Neural progenitor cell (in vitro differentiated cells): Measurements from ENCODE around the gene C6orf120. TPM values are rescaled to one million over a fixed set of nuclear protein-coding genes. Genes with fewer than 3 reads are reported as not detected.

Experiments
- DNase-seq: peaks from one replicate; pipeline ENCODE4 v3.0.0-alpha.2; 2016; ENCODE audit warnings: low spot score
- H2AFZ ChIP-seq: fragments of 200-600 bp; sonication (generic); replicated peaks from 2 replicates; pipeline ENCODE4 v1.6.1; 2016; ENCODE audit warnings: antibody characterized with exemption
- H3F3A ChIP-seq: fragments of 200-600 bp; sonication (generic); 2 replicates; pipeline ENCODE4 v1.6.1; 2016; ENCODE audit warnings: antibody characterized with exemption, low read depth
- H3K27ac ChIP-seq: fragments of 200-600 bp; sonication (generic); 2 replicates; pipeline ENCODE4 v1.5.1; 2016; ENCODE audit warnings: mild to moderate bottlenecking
- H3K27me3 ChIP-seq: fragments of 200-600 bp; sonication (generic); 2 replicates; pipeline ENCODE4 v1.6.1; 2016; ENCODE audit warnings: mild to moderate bottlenecking, moderate library complexity
- H3K36me3 ChIP-seq: fragments of 200-600 bp; sonication (generic); 2 replicates; pipeline ENCODE4 v1.5.1; 2016
- H3K4me1 ChIP-seq: fragments of 200-600 bp; sonication (generic); 2 replicates; pipeline ENCODE4 v1.6.1; 2016; ENCODE audit warnings: mixed run types
- H3K4me2 ChIP-seq: fragments of 200-600 bp; sonication (generic); 2 replicates; pipeline ENCODE4 v1.6.1; 2016
- H3K4me3 ChIP-seq: fragments of 200-600 bp; sonication (generic); 2 replicates; pipeline ENCODE4 v1.5.1; 2016
- H3K79me2 ChIP-seq: fragments of 200-600 bp; sonication (generic); 2 replicates; pipeline ENCODE4 v1.6.1; 2016; ENCODE audit warnings: low read depth
- H3K9ac ChIP-seq: fragments of 200-600 bp; sonication (generic); 2 replicates; pipeline ENCODE4 v1.6.1; 2016
- H3K9me3 ChIP-seq: fragments of 200-600 bp; sonication (generic); 2 replicates; pipeline ENCODE4 v1.5.1; 2016; ENCODE audit warnings: low read depth
- H4K20me1 ChIP-seq: fragments of 200-600 bp; sonication (generic); 2 replicates; pipeline ENCODE4 v1.6.1; 2016; ENCODE audit warnings: low read depth
- H3K27ac Mint-ChIP-seq: 3 replicates; pipeline ENCODE4 v1.8.0; 2021; ENCODE audit warnings: mixed read lengths
- H3K27me3 Mint-ChIP-seq: 2 replicates; pipeline ENCODE4 v1.8.0; 2022; ENCODE audit warnings: low read depth, mild to moderate bottlenecking, inconsistent platforms, moderate library complexity, mixed read lengths; ENCODE audit not compliant: insufficient read depth
- H3K36me3 Mint-ChIP-seq: 3 replicates; pipeline ENCODE4 v1.8.0; 2021; ENCODE audit warnings: mixed read lengths
- H3K4me1 Mint-ChIP-seq: 3 replicates; pipeline ENCODE4 v1.8.0; 2021; ENCODE audit warnings: mixed read lengths
- H3K4me3 Mint-ChIP-seq: 3 replicates; pipeline ENCODE4 v1.8.0; 2021; ENCODE audit warnings: mild to moderate bottlenecking, moderate library complexity, mixed read lengths
- H3K9me3 Mint-ChIP-seq: 3 replicates; pipeline ENCODE4 v1.8.0; 2020; ENCODE audit warnings: mixed read lengths
- EZH2 ChIP-seq: fragments of 200-600 bp; sonication (generic); IDR thresholded peaks from 2 replicates; pipeline ENCODE4 v1.6.1; 2017; ENCODE audit warnings: antibody characterized with exemption, mild to moderate bottlenecking, moderate library complexity
- EZH2phosphoT487 ChIP-seq: fragments of 200-600 bp; sonication (generic); IDR thresholded peaks from 2 replicates; pipeline ENCODE4 v1.6.1; 2017; ENCODE audit warnings: antibody characterized with exemption
- total RNA-seq: library from RNA; depleted of rRNA; stranded (reverse); fragments of >200 nt; gene quantifications from 2 replicates; pipeline ENCODE4 v1.2.3, GENCODE V29; 2015; ENCODE audit warnings: low replicate concordance
- TF ChIP-seq, protein P1 (sequence below): fragments of 200-600 bp; sonication (generic); IDR thresholded peaks from 2 replicates; pipeline ENCODE4 v1.5.1; 2017; ENCODE audit warnings: antibody characterized with exemption, mild to moderate bottlenecking

C6orf120 gene
- total RNA-seq, 1 donor from 2014 or later = 38.8 TPM

GRCh38 chr6:169723200-169723909 is 21.4 kb downstream of the C6orf120 start:
- peak overlapping the region; percentile 5 for H3K27ac Mint-ChIP-seq

GRCh38 chr6:169723991-169724493 is 22.1 kb downstream of the C6orf120 start:
- H3F3A ChIP-seq = peaks cover 31% of the 10 kb centered on the region
- TF ChIP-seq, protein P1, sequence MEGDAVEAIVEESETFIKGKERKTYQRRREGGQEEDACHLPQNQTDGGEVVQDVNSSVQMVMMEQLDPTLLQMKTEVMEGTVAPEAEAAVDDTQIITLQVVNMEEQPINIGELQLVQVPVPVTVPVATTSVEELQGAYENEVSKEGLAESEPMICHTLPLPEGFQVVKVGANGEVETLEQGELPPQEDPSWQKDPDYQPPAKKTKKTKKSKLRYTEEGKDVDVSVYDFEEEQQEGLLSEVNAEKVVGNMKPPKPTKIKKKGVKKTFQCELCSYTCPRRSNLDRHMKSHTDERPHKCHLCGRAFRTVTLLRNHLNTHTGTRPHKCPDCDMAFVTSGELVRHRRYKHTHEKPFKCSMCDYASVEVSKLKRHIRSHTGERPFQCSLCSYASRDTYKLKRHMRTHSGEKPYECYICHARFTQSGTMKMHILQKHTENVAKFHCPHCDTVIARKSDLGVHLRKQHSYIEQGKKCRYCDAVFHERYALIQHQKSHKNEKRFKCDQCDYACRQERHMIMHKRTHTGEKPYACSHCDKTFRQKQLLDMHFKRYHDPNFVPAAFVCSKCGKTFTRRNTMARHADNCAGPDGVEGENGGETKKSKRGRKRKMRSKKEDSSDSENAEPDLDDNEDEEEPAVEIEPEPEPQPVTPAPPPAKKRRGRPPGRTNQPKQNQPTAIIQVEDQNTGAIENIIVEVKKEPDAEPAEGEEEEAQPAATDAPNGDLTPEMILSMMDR = no peak
- TF ChIP-seq EZH2 (no peak), EZH2phosphoT487 (no peak)

More at GRCh38 chr6:169723200-169723909, 21.4 kb downstream of the C6orf120 start:
- H3K27me3 ChIP-seq = no peaks in the 10 kb centered on the region
- peak overlapping the region; percentile 3 for H2AFZ ChIP-seq
- peaks cover 31% of the 10 kb centered on the region for H3F3A ChIP-seq
- H3K4me1 ChIP-seq = peaks cover 31% of the 10 kb centered on the region
- Mint-ChIP-seq H3K9me3 (peaks cover 2% of the 10 kb centered on the region), H3K36me3 (no peaks in the 10 kb centered on the region), H3K4me1 (peaks cover 34% of the 10 kb centered on the region), H3K4me3 (peak overlapping the region; percentile 91), H3K27me3 (peaks cover 11% of the 10 kb centered on the region)
- peak overlapping the region; percentile 93 for H3K4me3 ChIP-seq
- H3K36me3 ChIP-seq = no peaks in the 10 kb centered on the region
- H3K9ac ChIP-seq = peak overlapping the region; percentile 66
- peak overlapping the region; percentile 98 for H3K4me2 ChIP-seq
- H3K79me2 ChIP-seq = peaks cover 68% of the 10 kb centered on the region
- H4K20me1 ChIP-seq = peaks cover 52% of the 10 kb centered on the region
- peak overlapping the region; percentile 7 for H3K27ac ChIP-seq
- DNase-seq = peak; percentile 81
- H3K9me3 ChIP-seq = no peaks in the 10 kb centered on the region
- no peak for TF ChIP-seq EZH2

DNA sequence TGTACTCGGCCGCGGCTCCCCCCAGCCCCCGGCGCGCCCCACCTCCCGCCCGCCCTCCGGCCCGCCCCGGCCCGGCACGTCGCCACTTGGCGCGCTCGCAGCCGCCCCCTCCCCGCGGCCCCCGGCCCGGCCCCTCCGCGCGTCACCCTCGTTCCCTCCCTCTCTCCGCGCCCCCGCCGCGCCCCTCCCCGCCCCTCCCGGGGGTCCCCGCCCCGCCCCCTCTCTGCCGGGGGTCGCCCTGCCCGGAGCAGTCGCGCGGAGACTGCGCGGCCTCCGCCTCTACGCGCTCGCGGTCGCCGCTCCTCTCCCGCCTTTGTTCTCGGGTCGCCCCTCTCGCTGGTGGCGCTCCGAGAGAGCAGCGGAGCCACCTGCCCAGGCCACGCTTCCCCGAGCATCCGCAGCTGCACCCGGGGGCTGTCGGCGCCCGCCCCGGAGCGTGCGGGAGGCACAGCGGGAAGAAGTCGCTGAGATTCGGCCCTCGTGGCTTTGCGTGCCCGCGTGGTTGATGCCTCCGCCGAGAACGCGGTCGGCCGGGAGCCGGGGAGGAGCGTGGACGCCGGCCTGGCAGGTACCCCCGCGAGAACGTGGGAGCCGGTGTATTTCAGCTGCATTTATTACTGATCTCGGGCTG is 22.7 kb downstream of the C6orf120 start, which contains the start of gene PHF10:
PHF10 (minus strand) TSS at position 7 of the 631 bp plus-strand sequence. CDS start 569 bp downstream, outside the sequence.
- Mint-ChIP-seq H3K27ac (peak within 1 kb of the TSS; percentile 98), H3K9me3 (peaks cover 2% of the 10 kb centered on the region), H3K4me1 (peaks cover 34% of the 10 kb centered on the region), H3K4me3 (peak within 1 kb of the TSS; percentile 91), H3K36me3 (no peaks in the 10 kb centered on the region), H3K27me3 (peaks cover 11% of the 10 kb centered on the region)
- H3K9ac ChIP-seq = peak within 1 kb of the TSS; percentile 67
- peaks cover 31% of the 10 kb centered on the region for H3K4me1 ChIP-seq
- peak within 1 kb of the TSS; percentile 80 for H2AFZ ChIP-seq
- H3K4me3 ChIP-seq = peak within 1 kb of the TSS; percentile 93
- peak within 1 kb of the TSS; percentile 98 for H3K4me2 ChIP-seq
- peak; percentile 91 for DNase-seq
- H3K36me3 ChIP-seq = no peaks in the 10 kb centered on the region
- TF ChIP-seq, protein P1 = no peak
- no peak for TF ChIP-seq EZH2phosphoT487
- TF ChIP-seq EZH2 = peak; percentile 27
- peaks cover 56% of the 10 kb centered on the region for H3K79me2 ChIP-seq
- H3K27me3 ChIP-seq = no peaks in the 10 kb centered on the region
- no peaks in the 10 kb centered on the region for H3K9me3 ChIP-seq
- H3K27ac ChIP-seq = peak within 1 kb of the TSS; percentile 98
- peaks cover 31% of the 10 kb centered on the region for H3F3A ChIP-seq
- peaks cover 44% of the 10 kb centered on the region for H4K20me1 ChIP-seq

More at GRCh38 chr6:169723991-169724493, 22.1 kb downstream of the C6orf120 start:
- H3K79me2 ChIP-seq = peaks cover 61% of the 10 kb centered on the region
- H3K9ac ChIP-seq = no peak overlapping the region
- H3K27ac ChIP-seq = peak overlapping the region; percentile 98
- no peaks in the 10 kb centered on the region for H3K9me3 ChIP-seq
- no peaks in the 10 kb centered on the region for H3K27me3 ChIP-seq
- peaks cover 47% of the 10 kb centered on the region for H4K20me1 ChIP-seq
- no peak overlapping the region for H3K4me2 ChIP-seq
- Mint-ChIP-seq H3K27me3 (peaks cover 11% of the 10 kb centered on the region), H3K36me3 (no peaks in the 10 kb centered on the region), H3K4me1 (peaks cover 34% of the 10 kb centered on the region), H3K9me3 (peaks cover 2% of the 10 kb centered on the region), H3K4me3 (peak overlapping the region; percentile 78), H3K27ac (no peak overlapping the region)
- H3K4me1 ChIP-seq = peaks cover 31% of the 10 kb centered on the region
- no peak overlapping the region for H2AFZ ChIP-seq
- DNase-seq = peak; percentile 89
- H3K36me3 ChIP-seq = no peaks in the 10 kb centered on the region
- peak overlapping the region; percentile 42 for H3K4me3 ChIP-seq
